ENCODE results near the gene SULT2B1. TPM values are rescaled to one million over a fixed set of nuclear protein-coding genes. Genes with fewer than 3 reads are reported as not detected.

SULT2B1 gene
- total and polyA plus RNA-seq, 8 donors = 2.1 to 6.3 (median 2.9) TPM

GRCh38 chr19:48539503-48540096 lies 12.4 kb upstream of the SULT2B1 start:
- ATAC-seq (no peak), DNase-seq (peak in 2 of 4 donors; percentile 5 to 43)
- no peak overlapping the region for H3K4me3 ChIP-seq
- H3K36me3 ChIP-seq = no peaks in the 10 kb centered on the region
- intact Hi-C loops (cut with DNase I) = no loop called here
- H3K27ac ChIP-seq = no peak overlapping the region
- no peaks in the 10 kb centered on the region for H3K27me3 ChIP-seq
- peaks cover 0 to 5% of the 10 kb centered on the region in 2 donors for H3K4me1 ChIP-seq
- no peak for TF ChIP-seq CTCF (IDR thresholded peaks at IDR 0.05)
- H3K9me3 ChIP-seq = no peaks in the 10 kb centered on the region

- intact Hi-C loops (cut with DNase I) = no loop called here
- no peak for ATAC-seq
- DNase-seq = peak in 1 of 4 donors; percentile 34
Measured at GRCh38 chr19:48540110-48540509, 11.9 kb upstream of the SULT2B1 start.

GRCh38 chr19:48541813-48542212 lies 10.2 kb upstream of the SULT2B1 start:
- no peak for TF ChIP-seq CTCF (IDR thresholded peaks at IDR 0.05)
- intact Hi-C loops (cut with DNase I) = no loop called here
- peaks cover 0 to 12% of the 10 kb centered on the region in 2 donors for H3K27me3 ChIP-seq
- H3K9me3 ChIP-seq = no peaks in the 10 kb centered on the region
- H3K4me1 ChIP-seq = peaks cover 0 to 5% of the 10 kb centered on the region in 2 donors
- no peak overlapping the region for H3K4me3 ChIP-seq
- H3K36me3 ChIP-seq = no peaks in the 10 kb centered on the region
- no peak for ATAC-seq
- no peak overlapping the region for H3K27ac ChIP-seq
- peak in 1 of 4 donors; percentile 24 for DNase-seq

More at GRCh38 chr19:48540110-48540509, 11.9 kb upstream of the SULT2B1 start:
- no peak for TF ChIP-seq CTCF (IDR thresholded peaks at IDR 0.05)
- peaks cover 0 to 5% of the 10 kb centered on the region in 2 donors for H3K4me1 ChIP-seq
- H3K36me3 ChIP-seq = no peaks in the 10 kb centered on the region
- H3K9me3 ChIP-seq = no peaks in the 10 kb centered on the region
- peaks cover 0 to 5% of the 10 kb centered on the region in 2 donors for H3K27me3 ChIP-seq
- no peak overlapping the region for H3K4me3 ChIP-seq
- no peak overlapping the region for H3K27ac ChIP-seq

GRCh38 chr19:48543121-48543710 lies 8.8 kb upstream of the SULT2B1 start:
- DNase-seq = peak in 3 of 4 donors; percentile 63 to 79 (median 76)
- no peak for TF ChIP-seq CTCF (IDR thresholded peaks at IDR 0.05)
- intact Hi-C loops (cut with DNase I) = no loop called here

GRCh38 chr19:48544856-48545750 lies 6.9 kb upstream of the SULT2B1 start:
- Histone ChIP-seq H3K9me3 (no peaks in the 10 kb centered on the region), H3K4me1 (peaks cover 0 to 5% of the 10 kb centered on the region in 2 donors), H3K27ac (no peak overlapping the region), H3K36me3 (no peaks in the 10 kb centered on the region), H3K4me3 (no peak overlapping the region), H3K27me3 (peaks cover 0 to 16% of the 10 kb centered on the region in 2 donors)
- ATAC-seq (no peak), DNase-seq (no peak)
- TF ChIP-seq CTCF (IDR thresholded peaks at IDR 0.05) = no peak
- intact Hi-C loops (cut with DNase I) = no loop called here

More at GRCh38 chr19:48543121-48543710, 8.8 kb upstream of the SULT2B1 start:
- peak; percentile 89 for ATAC-seq
- Histone ChIP-seq H3K4me3 (no peak overlapping the region), H3K9me3 (no peaks in the 10 kb centered on the region), H3K36me3 (no peaks in the 10 kb centered on the region), H3K4me1 (peaks cover 0 to 5% of the 10 kb centered on the region in 2 donors), H3K27ac (no peak overlapping the region), H3K27me3 (peaks cover 0 to 12% of the 10 kb centered on the region in 2 donors)

All from left lung (tissue), 10 donors.